GM12878 (cell line): Measurements from ENCODE around the gene GGPS1. TPM values are rescaled to one million over a fixed set of nuclear protein-coding genes. Genes with fewer than 3 reads are reported as not detected.

Experiments used
- ATAC-seq: fragments of 200-7000 bp; cut with Tn5 transposase; 3 replicates; pipeline ENCODE4 v1.9.1; 2020; ENCODE audit warnings: mild to moderate bottlenecking, moderate library complexity
- BruUV-seq: library from RNA; stranded (reverse); fragments of 400-500 nt; replicated peaks from 2 replicates; lab custom pipeline; 2021; lab: Mats Ljungman, UMichigan
- CTCF ChIA-PET: fragments of 300-600 bp; sonication (Branson Sonifier 250); formaldehyde crosslinking; extraction: SDS; loops from one replicate; lab custom pipeline; 2021; ENCODE audit warnings: inconsistent platforms; lab: Yijun Ruan, JAX
- POLR2A ChIA-PET: fragments of 350-600 bp; formaldehyde crosslinking; extraction: SDS; loops from one replicate; lab custom pipeline; 2021; ENCODE audit warnings: inconsistent platforms; lab: Charles Lee
- RAD21 ChIA-PET: fragments of 300-600 bp; sonication (Branson Sonifier 250); formaldehyde crosslinking; loops from one replicate; lab custom pipeline; 2023; ENCODE audit warnings: antibody characterized with exemption; ENCODE audit not compliant: unreplicated experiment; lab: Charles Lee
- SMC1A ChIA-PET: fragments of 300-600 bp; sonication (Branson Sonifier 250); formaldehyde crosslinking; loops from one replicate; lab custom pipeline; 2023; ENCODE audit not compliant: unreplicated experiment, uncharacterized antibody; lab: Charles Lee
- DNase-seq: peaks from one replicate; pipeline ENCODE4 v3.0.0-alpha.2; 2011; ENCODE audit warnings: low read depth, low spot score
- FAIRE-seq: peaks from 3 replicates; lab custom pipeline; 2011; peaks lifted over from hg19 to GRCh38; lab: Jason Lieb, UNC
- H2AFZ ChIP-seq: 2 replicates; pipeline ENCODE4 v1.6.0; 2011; ENCODE audit warnings: low read depth, low read length, control low read depth; ENCODE audit not compliant: control insufficient read depth
- H3K27ac ChIP-seq: 2 replicates; pipeline ENCODE4 v1.5.1; 2011; ENCODE audit warnings: control low read depth; ENCODE audit not compliant: control insufficient read depth, insufficient read depth
- H3K27me3 ChIP-seq, 2 experiments: replicated peaks in 1 of 2; 2 replicates each; pipeline versions ENCODE4 v1.6.0 to v1.6.1; 2011; ENCODE audit warnings: low read length in 1 of 2; ENCODE audit not compliant: control insufficient read depth in 2 of 2, insufficient read depth in 2 of 2
- H3K36me3 ChIP-seq, 2 experiments: 2 replicates each; pipeline ENCODE4 v1.5.1; 2011; ENCODE audit warnings: low read length in 1 of 2; ENCODE audit not compliant: control insufficient read depth in 2 of 2, insufficient read depth in 2 of 2
- H3K4me1 ChIP-seq: 2 replicates; pipeline ENCODE4 v1.6.1; 2011; ENCODE audit warnings: mild to moderate bottlenecking, low read length, moderate library complexity, mixed read lengths; ENCODE audit not compliant: control insufficient read depth, insufficient read depth
- H3K4me2 ChIP-seq: 2 replicates; pipeline ENCODE4 v1.6.0; 2011; ENCODE audit warnings: control low read depth; ENCODE audit not compliant: control insufficient read depth, insufficient read depth
- H3K4me3 ChIP-seq: fragments of 200-600 bp; sonication (generic); 2 replicates; pipeline ENCODE4 v1.5.1; 2016
- H3K79me2 ChIP-seq: 2 replicates; pipeline ENCODE4 v1.6.0; 2011; ENCODE audit warnings: low read length; ENCODE audit not compliant: control insufficient read depth, insufficient read depth
- H3K9ac ChIP-seq: 2 replicates; pipeline ENCODE4 v1.8.0; 2011; ENCODE audit warnings: low read length, control low read depth, mixed read lengths; ENCODE audit not compliant: control insufficient read depth, insufficient read depth
- H3K9me3 ChIP-seq: replicated peaks from 3 replicates; pipeline ENCODE4 v1.5.1; 2011; ENCODE audit warnings: mild to moderate bottlenecking, low read length; ENCODE audit not compliant: control insufficient read depth, insufficient read depth
- H4K20me1 ChIP-seq: 2 replicates; pipeline ENCODE4 v1.6.0; 2011; ENCODE audit not compliant: control insufficient read depth, insufficient read depth
- E4F1 ChIP-seq: fragments of 450-650 bp; IDR thresholded peaks from 2 replicates; pipeline ENCODE4 v1.6.1; 2018; ENCODE audit warnings: borderline replicate concordance, mild to moderate bottlenecking; ENCODE audit not compliant: partially characterized antibody
- JUND ChIP-seq: IDR thresholded peaks from 2 replicates; pipeline ENCODE4 v1.6.1; 2012; ENCODE audit warnings: low read depth, mild to moderate bottlenecking, low read length, improper control_type of control experiment, moderate library complexity
- MEF2A ChIP-seq: IDR thresholded peaks from 2 replicates; pipeline ENCODE4 v1.6.1; 2011; ENCODE audit warnings: low read depth, mild to moderate bottlenecking, low read length, moderate library complexity; ENCODE audit not compliant: insufficient read depth
- MTA2 ChIP-seq: fragments of 450-650 bp; IDR thresholded peaks from 2 replicates; pipeline ENCODE4 v1.6.1; 2016; ENCODE audit warnings: low read depth, mild to moderate bottlenecking, moderate library complexity
- MXI1 ChIP-seq: fragments of 150-350 bp; IDR thresholded peaks from 2 replicates; pipeline ENCODE4 v1.6.1; 2011; ENCODE audit warnings: low read depth, mild to moderate bottlenecking, inconsistent platforms, low read length, improper control_type of control experiment
- PBX3 ChIP-seq: IDR thresholded peaks from 2 replicates; pipeline ENCODE4 v1.6.1; 2011; ENCODE audit warnings: mild to moderate bottlenecking, low read depth, low read length, moderate library complexity; ENCODE audit not compliant: insufficient replicate concordance
- SREBF2 ChIP-seq: IDR thresholded peaks from 2 replicates; pipeline ENCODE4 v1.6.1; 2012; ENCODE audit warnings: mild to moderate bottlenecking, low read length
- STAT3 ChIP-seq: IDR thresholded peaks from 2 replicates; pipeline ENCODE4 v1.6.1; 2011; ENCODE audit warnings: low read depth, low read length, improper control_type of control experiment
- SUPT20H ChIP-seq: IDR thresholded peaks from 2 replicates; pipeline ENCODE4 v1.6.1; 2011; ENCODE audit warnings: low read depth, mild to moderate bottlenecking, low read length, moderate library complexity, borderline replicate concordance; ENCODE audit not compliant: control insufficient read depth
- ZBED1 ChIP-seq: IDR thresholded peaks from 2 replicates; pipeline ENCODE4 v1.6.1; 2016; ENCODE audit warnings: borderline replicate concordance
- ZNF622 ChIP-seq: fragments of 450-650 bp; IDR thresholded peaks from 2 replicates; pipeline ENCODE4 v1.6.1; 2017; ENCODE audit warnings: mild to moderate bottlenecking, inconsistent platforms
- ZZZ3 ChIP-seq: IDR thresholded peaks from 2 replicates; pipeline ENCODE4 v1.6.1; 2011; ENCODE audit warnings: low read depth; ENCODE audit not compliant: control insufficient read depth, insufficient read length
- WGBS: methylation state at CpG from one replicate; pipeline ENCODE4 v1.1.6; 2016; ENCODE audit warnings: low lambda C conversion rate; ENCODE audit not compliant: insufficient replicate concordance, insufficient coverage; ENCODE audit errors: missing lambda C conversion rate; 5-methylcytosine and 5-hydroxymethylcytosine counted together
- in situ Hi-C: fragments of 300-500 bp; cut with MboI; formaldehyde crosslinking; loops from 9 replicates; pipeline ENCODE4 v1.14.3; 2018; ENCODE audit warnings: mixed read lengths
- intact Hi-C: fragments of 100-400 bp; cut with micrococcal nuclease; formaldehyde crosslinking; loops from one replicate; pipeline ENCODE4 v1.14.2; 2022; ENCODE audit not compliant: unreplicated experiment
- polyA plus RNA-seq, 11 experiments: library from polyadenylated mRNA; depleted of rRNA in 4 of 11; unstranded in 6 of 11; stranded (reverse) in 5 of 11; fragments of >200 nt; fragmentation: Nextera tagmentation in 4 of 11; fragmentation: Illumina TruSeq in 1 of 11; extraction: Ambion mirVana in 4 of 11; extraction: Trizol in 1 of 11; gene quantifications; 1 replicate in 1 of 11; 2 replicates in 10 of 11; pipeline versions ENCODE4 v1.2.1 to v1.2.3, GENCODE V29; 2011 to 2016; ENCODE audit warnings: inconsistent platforms in 2 of 11, missing spikeins in 2 of 11, low read depth in 1 of 11
- total RNA-seq, 4 experiments: library from RNA; depleted of rRNA in 3 of 4; stranded (reverse); fragments of >200 nt in 3 of 4; fragmentation: Illumina TruSeq in 1 of 4; extraction: Trizol in 1 of 4; gene quantifications; 2 replicates each; pipeline versions ENCODE4 v1.2.1 to v1.2.3, GENCODE V29; 2013 to 2021
- TF ChIP-seq, protein P1 (sequence below): fragments of 450-650 bp; IDR thresholded peaks from 2 replicates; pipeline ENCODE4 v1.6.1; 2014; ENCODE audit warnings: mild to moderate bottlenecking
- TF ChIP-seq, protein P2 (sequence below): fragments of 450-650 bp; IDR thresholded peaks from 2 replicates; pipeline ENCODE4 v1.6.1; 2017; ENCODE audit warnings: mild to moderate bottlenecking, moderate library complexity

The GGPS1 gene
- total and polyA plus RNA-seq, 10 of the 15 experiments (the other 5 are each of a cell fraction or from before 2014, with no cell fraction given): 15.1 to 36.0 (median 25.3) TPM

DNA sequence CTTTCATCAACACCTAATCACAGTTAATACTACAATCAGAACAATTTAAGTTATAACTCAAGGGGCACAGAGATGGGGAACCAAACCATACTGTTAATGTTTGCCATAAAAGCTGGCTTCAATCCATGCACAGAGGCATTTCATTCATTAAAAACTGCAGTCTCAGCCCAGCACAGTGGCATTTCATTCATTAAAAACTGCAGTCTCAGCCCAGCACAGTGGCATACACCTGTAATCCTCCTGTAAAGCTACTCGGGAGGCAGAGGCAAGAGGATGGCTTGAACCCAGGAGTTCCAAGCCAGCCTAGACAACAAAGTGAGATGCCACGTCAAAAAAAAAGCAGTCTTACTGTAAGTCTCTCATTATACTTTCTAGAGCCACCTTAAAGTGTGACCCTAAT is 29.6 kb upstream of the GGPS1 start:
- intact Hi-C loops: no loop called here
- no peaks in the 10 kb centered on the region for H3K27me3 ChIP-seq
- POLR2A ChIA-PET: interaction anchor here (0.6 to 1.4 kb wide), 3 partner anchors 23 to 45 kb away, joined by 3 to 6 read pairs (median 3); no protein-coding TSS in a partner anchor
- H3K9me3 ChIP-seq: peaks cover 5% of the 10 kb centered on the region; the same call in 2 of the 3 replicates
- H3K79me2 ChIP-seq: peaks cover 64% of the 10 kb centered on the region
- no peak overlapping the region for H3K4me3 ChIP-seq
- no peak for DNase-seq
- H4K20me1 ChIP-seq: no peaks in the 10 kb centered on the region; the same call in 1 of the 2 replicates
- peaks cover 0 to 3% of the 10 kb centered on the region in 2 experiments; a peak in 2 of 4 replicates for H3K36me3 ChIP-seq
- no peak overlapping the region for H2AFZ ChIP-seq
- SMC1A ChIA-PET: interaction anchor here (1.2 to 1.3 kb wide), 2 partner anchors 16 to 23 kb away, joined by 3 read pairs; no protein-coding TSS in a partner anchor
- no peak overlapping the region for H3K9ac ChIP-seq
- ATAC-seq: no peak
- H3K4me1 ChIP-seq: 0 out of 2 replicates have a peak, but pooled peaks cover 4% of the 10 kb centered on the region
- RAD21 ChIA-PET: no interaction called here
- TF ChIP-seq, protein P1, sequence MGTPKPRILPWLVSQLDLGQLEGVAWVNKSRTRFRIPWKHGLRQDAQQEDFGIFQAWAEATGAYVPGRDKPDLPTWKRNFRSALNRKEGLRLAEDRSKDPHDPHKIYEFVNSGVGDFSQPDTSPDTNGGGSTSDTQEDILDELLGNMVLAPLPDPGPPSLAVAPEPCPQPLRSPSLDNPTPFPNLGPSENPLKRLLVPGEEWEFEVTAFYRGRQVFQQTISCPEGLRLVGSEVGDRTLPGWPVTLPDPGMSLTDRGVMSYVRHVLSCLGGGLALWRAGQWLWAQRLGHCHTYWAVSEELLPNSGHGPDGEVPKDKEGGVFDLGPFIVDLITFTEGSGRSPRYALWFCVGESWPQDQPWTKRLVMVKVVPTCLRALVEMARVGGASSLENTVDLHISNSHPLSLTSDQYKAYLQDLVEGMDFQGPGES: no peak
- no peak for TF ChIP-seq ZNF622
- no peak for TF ChIP-seq ZZZ3
- TF ChIP-seq SREBF2: no peak
- TF ChIP-seq JUND: no peak
- no peak for TF ChIP-seq ZBED1
- no peak for TF ChIP-seq STAT3
- no peak for TF ChIP-seq PBX3
- no peak for TF ChIP-seq MXI1
- TF ChIP-seq, protein P2, sequence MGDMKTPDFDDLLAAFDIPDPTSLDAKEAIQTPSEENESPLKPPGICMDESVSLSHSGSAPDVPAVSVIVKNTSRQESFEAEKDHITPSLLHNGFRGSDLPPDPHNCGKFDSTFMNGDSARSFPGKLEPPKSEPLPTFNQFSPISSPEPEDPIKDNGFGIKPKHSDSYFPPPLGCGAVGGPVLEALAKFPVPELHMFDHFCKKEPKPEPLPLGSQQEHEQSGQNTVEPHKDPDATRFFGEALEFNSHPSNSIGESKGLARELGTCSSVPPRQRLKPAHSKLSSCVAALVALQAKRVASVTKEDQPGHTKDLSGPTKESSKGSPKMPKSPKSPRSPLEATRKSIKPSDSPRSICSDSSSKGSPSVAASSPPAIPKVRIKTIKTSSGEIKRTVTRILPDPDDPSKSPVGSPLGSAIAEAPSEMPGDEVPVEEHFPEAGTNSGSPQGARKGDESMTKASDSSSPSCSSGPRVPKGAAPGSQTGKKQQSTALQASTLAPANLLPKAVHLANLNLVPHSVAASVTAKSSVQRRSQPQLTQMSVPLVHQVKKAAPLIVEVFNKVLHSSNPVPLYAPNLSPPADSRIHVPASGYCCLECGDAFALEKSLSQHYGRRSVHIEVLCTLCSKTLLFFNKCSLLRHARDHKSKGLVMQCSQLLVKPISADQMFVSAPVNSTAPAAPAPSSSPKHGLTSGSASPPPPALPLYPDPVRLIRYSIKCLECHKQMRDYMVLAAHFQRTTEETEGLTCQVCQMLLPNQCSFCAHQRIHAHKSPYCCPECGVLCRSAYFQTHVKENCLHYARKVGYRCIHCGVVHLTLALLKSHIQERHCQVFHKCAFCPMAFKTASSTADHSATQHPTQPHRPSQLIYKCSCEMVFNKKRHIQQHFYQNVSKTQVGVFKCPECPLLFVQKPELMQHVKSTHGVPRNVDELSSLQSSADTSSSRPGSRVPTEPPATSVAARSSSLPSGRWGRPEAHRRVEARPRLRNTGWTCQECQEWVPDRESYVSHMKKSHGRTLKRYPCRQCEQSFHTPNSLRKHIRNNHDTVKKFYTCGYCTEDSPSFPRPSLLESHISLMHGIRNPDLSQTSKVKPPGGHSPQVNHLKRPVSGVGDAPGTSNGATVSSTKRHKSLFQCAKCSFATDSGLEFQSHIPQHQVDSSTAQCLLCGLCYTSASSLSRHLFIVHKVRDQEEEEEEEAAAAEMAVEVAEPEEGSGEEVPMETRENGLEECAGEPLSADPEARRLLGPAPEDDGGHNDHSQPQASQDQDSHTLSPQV: no peak
- no peak for TF ChIP-seq SUPT20H
- no peak for TF ChIP-seq MEF2A
- no peak for TF ChIP-seq MTA2
- no peak for TF ChIP-seq E4F1
- TF ChIP-seq, all 136 proteins: peak for 0
- H3K4me2 ChIP-seq: no peak overlapping the region
- H3K27ac ChIP-seq: no peak overlapping the region
- WGBS: 33% methylated on average over 2 of the region's 2 CpGs
- CTCF ChIA-PET: no interaction called here
- BruUV-seq: no TSS peak
- in situ Hi-C loops: no loop called here
- no peak for FAIRE-seq
